SIG-M5 (cell line): ENCODE data around the gene SLC7A6.

Source experiments
- DNase-seq: peaks from one replicate; lab custom pipeline; 2025; lab: John Stamatoyannopoulos, UW

Gene SLC7A6

GRCh38 chr16:68346892-68347480 lies 82.7 kb downstream of the SLC7A6 start:
- DNase-seq, result no peak

DNA sequence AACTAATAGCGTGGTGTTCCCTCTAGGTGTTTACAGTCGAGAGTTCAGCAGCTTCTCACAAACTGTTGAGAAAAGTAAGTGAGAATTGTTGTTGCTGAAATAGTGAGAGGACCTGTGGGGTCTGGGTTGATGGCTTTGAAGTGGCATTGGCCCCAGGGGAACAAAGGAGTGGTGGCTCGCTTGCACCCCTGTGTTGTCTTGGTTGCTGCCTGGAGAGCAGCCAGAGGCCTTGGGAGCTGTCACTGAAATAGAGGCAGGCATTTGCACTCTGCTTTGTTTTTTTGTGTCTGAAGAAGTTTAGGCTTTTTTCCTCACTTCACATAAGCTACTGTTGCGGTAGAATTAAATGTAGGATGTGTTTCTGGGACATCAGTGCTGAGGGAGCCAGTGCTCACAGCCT lies 83.3 kb downstream of the SLC7A6 start:
- no peak for DNase-seq

- DNase-seq, result no peak
Measured at GRCh38 chr16:68348639-68349445, 84.5 kb downstream of the SLC7A6 start.

- no peak for DNase-seq
Measured at GRCh38 chr16:68349838-68350410, 85.6 kb downstream of the SLC7A6 start.

GRCh38 chr16:68350813-68351350 lies 86.6 kb downstream of the SLC7A6 start:
- no peak for DNase-seq
